ENCODE measurements around the gene DUXA. TPM values are rescaled to one million over a fixed set of nuclear protein-coding genes. Genes with fewer than 3 reads are reported as not detected.

The DUXA gene
- total and polyA plus RNA-seq, 8 donors: not detected

DNA sequence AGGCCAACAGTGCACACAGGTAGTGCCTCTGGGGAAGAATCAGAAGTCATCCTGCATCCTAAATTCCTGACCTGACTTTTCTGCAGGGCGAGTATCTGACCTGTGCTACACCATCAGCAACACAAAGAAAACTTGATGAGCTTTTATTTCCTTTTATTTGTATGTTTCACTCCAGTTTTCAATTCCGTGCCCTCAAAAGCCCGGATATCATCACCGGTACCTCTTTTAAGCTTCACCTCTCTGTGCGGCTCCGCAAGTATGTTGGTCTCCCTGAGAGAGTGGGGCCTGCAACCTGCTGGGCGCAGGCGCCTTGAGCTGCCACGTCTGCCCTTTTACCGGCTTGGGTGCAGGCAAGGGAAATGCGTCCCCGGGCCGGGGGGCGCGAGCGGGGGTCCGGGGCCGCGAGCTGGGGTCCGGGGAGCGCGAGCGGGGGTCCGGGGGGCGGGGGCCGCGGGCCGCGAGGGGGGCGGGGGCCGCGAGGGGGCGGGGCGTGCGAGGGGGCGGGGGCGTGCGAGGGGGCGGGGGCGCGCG is 4.3 kb upstream of the DUXA start:
- Histone ChIP-seq H3K4me3 (peak overlapping the region in 2 of 4 donors; percentile 28 to 34), H3K9me3 (no peaks in the 10 kb centered on the region), H3K27me3 (no peaks in the 10 kb centered on the region), H3K36me3 (no peaks in the 10 kb centered on the region), H3K4me1 (no peaks in the 10 kb centered on the region), H3K27ac (peak overlapping the region; percentile 22 to 51 (median 26))
- intact Hi-C loops (cut with DNase I): no loop called here
- FAIRE-seq (no peak), ATAC-seq (peak; percentile 65 to 86 (median 77)), DNase-seq (peak; percentile 46 to 70 (median 56))
- TF ChIP-seq, protein P1, sequence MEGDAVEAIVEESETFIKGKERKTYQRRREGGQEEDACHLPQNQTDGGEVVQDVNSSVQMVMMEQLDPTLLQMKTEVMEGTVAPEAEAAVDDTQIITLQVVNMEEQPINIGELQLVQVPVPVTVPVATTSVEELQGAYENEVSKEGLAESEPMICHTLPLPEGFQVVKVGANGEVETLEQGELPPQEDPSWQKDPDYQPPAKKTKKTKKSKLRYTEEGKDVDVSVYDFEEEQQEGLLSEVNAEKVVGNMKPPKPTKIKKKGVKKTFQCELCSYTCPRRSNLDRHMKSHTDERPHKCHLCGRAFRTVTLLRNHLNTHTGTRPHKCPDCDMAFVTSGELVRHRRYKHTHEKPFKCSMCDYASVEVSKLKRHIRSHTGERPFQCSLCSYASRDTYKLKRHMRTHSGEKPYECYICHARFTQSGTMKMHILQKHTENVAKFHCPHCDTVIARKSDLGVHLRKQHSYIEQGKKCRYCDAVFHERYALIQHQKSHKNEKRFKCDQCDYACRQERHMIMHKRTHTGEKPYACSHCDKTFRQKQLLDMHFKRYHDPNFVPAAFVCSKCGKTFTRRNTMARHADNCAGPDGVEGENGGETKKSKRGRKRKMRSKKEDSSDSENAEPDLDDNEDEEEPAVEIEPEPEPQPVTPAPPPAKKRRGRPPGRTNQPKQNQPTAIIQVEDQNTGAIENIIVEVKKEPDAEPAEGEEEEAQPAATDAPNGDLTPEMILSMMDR (IDR thresholded peaks at IDR 0.05): no peak
- 3 to 4% methylated on average over 33 to 42 of the region's 42 CpGs for whole genome bisulfite sequencing, 2 donors

DNA sequence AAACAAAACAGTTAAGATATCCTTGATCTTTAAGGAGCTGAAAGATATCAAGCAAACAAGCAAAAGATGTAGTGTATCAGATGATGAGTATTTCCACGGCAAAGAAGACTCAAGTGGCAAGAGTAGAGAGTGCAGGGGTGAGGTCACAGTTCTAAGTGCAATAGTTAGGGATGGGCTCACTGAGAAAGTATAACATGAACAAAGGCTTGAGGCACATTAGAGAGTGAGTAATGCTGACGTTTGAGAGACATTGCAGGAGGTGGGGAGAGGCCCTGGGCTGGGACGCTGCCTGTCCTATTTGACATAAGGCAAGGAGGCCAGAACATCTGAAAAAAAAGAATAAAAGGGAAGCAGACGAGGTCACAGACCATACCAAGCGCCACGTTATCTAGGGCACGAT is 1.4 kb downstream of the DUXA start:
- WGBS, 2 donors: 48 to 59% methylated on average over 7 of the region's 7 CpGs
- intact Hi-C loops (cut with DNase I): no loop called here
- no peak for ATAC-seq
- no peak for DNase-seq
- H3K4me1 ChIP-seq: no peaks in the 10 kb centered on the region
- FAIRE-seq: no peak
- H3K27me3 ChIP-seq: no peaks in the 10 kb centered on the region
- no peaks in the 10 kb centered on the region for H3K36me3 ChIP-seq
- TF ChIP-seq, protein P1 (IDR thresholded peaks at IDR 0.05): no peak
- no peak overlapping the region for H3K27ac ChIP-seq
- no peaks in the 10 kb centered on the region for H3K9me3 ChIP-seq
- H3K4me3 ChIP-seq: no peak overlapping the region

DNA sequence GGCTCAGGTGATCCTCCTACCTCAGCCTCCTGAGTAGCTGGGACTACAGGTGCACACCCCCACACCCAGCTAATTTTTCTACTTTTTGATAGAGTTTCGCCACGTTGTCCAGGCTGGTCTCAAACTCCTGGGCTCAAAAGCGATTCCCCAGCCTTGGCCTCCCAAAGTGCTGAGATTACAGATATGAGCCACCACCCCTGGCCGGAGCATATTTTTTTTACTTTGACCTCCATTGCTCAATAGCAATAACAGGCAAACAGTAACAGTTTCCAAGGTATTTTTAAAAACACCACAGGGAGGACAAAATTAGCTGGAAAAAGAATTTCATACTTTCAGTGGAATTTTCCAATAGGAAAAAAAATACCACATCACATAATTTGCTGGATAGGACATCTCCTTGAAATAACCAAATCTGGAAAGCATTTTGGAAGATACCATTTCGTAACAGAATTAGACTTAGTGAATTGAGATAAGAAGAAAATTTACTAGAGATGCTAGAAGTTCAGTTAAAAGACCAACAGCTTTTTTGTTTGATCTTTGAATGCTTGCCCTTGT is 5.2 kb downstream of the DUXA start:
- FAIRE-seq: no peak
- Histone ChIP-seq H3K27ac (no peak overlapping the region), H3K4me1 (no peaks in the 10 kb centered on the region), H3K36me3 (no peaks in the 10 kb centered on the region), H3K4me3 (no peak overlapping the region), H3K9me3 (no peaks in the 10 kb centered on the region), H3K27me3 (no peaks in the 10 kb centered on the region)
- no peak for DNase-seq
- WGBS, 2 donors: 68 to 70% methylated on average over 5 of the region's 5 CpGs
- ATAC-seq: no peak
- intact Hi-C loops (cut with DNase I): no loop called here
- TF ChIP-seq, protein P1 (IDR thresholded peaks at IDR 0.05): no peak

DNA sequence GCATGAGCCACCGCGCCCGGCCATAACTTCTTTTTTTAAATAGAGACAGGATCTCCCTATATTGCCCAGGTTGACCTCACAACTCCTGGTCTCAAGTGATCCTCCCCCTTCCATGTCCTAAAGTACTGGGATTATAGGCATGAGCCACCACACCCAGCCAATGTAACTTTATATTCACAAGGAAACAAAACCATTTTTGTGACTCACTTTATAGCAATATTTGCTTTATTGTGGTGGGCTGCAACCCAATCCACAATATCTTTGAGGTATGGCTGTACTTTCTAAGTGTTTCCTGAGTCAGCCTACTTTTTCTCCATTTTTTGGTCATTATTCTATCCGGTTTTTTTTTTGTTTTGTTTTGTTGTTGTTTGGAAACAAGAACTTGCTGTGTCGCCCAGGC is 14.4 kb downstream of the DUXA start:
- no peaks in the 10 kb centered on the region for H3K4me1 ChIP-seq
- DNase-seq: no peak
- H3K9me3 ChIP-seq: no peaks in the 10 kb centered on the region
- no peak for ATAC-seq
- no peak overlapping the region for H3K27ac ChIP-seq
- H3K36me3 ChIP-seq: no peaks in the 10 kb centered on the region
- H3K27me3 ChIP-seq: no peaks in the 10 kb centered on the region
- intact Hi-C loops (cut with DNase I): no loop called here
- TF ChIP-seq, protein P1 (IDR thresholded peaks at IDR 0.05): no peak
- no peak for FAIRE-seq
- 59 to 68% methylated on average over 5 of the region's 5 CpGs for WGBS, 2 donors
- no peak overlapping the region for H3K4me3 ChIP-seq

DNA sequence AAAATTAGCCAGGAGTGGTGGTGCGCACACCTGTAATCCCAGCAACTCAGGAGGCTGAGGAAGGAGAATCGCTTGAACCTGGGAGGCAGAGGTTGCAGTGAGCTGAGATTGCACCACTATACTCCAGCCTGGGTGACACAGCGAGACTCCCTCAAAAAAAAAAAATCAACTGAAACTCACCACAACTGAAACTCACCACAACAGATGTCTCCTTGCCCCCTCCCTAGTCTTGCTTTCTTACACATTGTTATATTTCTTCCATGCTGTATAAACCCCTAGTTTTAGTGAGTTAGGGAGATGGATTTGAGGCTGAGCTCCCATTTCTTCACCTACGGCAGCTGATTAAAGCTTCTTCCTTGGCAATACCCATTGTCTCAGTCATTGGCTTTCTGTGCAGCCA is 25.6 kb downstream of the DUXA start:
- TF ChIP-seq, protein P1 (IDR thresholded peaks at IDR 0.05): no peak
- no peaks in the 10 kb centered on the region for H3K4me1 ChIP-seq
- FAIRE-seq: no peak
- H3K27ac ChIP-seq: no peak overlapping the region
- ATAC-seq: no peak
- no peak for DNase-seq
- intact Hi-C loops (cut with DNase I): no loop called here
- no peaks in the 10 kb centered on the region for H3K36me3 ChIP-seq
- H3K9me3 ChIP-seq: no peaks in the 10 kb centered on the region
- 81 to 83% methylated on average over 4 of the region's 4 CpGs for WGBS, 2 donors
- H3K27me3 ChIP-seq: no peaks in the 10 kb centered on the region
- no peak overlapping the region for H3K4me3 ChIP-seq
